ENCODE results near the gene NFASC.

Gene NFASC

DNA sequence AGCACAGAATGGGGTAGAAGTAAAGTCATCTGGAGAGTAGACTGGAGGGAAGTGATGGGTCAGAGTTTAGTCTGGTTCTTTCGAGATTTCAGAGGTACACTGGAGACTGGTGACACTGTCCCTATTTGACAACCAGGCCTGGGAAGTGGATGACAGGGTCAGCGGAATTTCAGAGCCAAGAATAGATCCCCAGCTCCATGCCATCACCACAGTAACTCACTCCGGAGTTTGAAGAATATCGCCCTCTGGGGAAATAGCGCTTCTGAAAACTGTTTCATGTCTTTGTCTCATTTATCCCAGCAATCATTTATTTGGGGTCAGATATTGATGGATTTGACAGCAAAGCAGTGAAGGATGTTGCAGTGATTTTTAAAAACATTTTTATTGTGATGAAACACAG lies 7.6 kb upstream of the NFASC start:
- no peak for DNase-seq

DNA sequence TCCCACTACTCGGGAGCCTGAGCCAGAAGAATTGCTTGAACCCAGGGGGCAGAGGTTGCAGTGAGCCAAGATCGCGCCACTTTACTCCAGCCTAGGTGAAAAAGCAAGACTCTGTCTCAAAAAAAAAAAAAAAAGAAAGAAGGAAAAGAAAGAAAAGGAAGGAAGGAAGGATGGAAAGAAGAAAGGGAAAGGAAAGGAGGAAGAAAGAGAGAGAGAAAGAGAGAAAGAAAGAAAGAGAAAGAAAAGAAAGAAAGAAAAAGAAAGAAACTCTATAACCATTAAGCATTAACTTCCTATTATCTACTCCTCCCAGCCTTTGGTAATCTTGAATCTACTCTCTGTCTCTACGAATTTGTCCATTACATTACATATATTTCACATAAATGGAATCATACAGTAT lies 6.9 kb upstream of the NFASC start:
- no peak for DNase-seq

DNA sequence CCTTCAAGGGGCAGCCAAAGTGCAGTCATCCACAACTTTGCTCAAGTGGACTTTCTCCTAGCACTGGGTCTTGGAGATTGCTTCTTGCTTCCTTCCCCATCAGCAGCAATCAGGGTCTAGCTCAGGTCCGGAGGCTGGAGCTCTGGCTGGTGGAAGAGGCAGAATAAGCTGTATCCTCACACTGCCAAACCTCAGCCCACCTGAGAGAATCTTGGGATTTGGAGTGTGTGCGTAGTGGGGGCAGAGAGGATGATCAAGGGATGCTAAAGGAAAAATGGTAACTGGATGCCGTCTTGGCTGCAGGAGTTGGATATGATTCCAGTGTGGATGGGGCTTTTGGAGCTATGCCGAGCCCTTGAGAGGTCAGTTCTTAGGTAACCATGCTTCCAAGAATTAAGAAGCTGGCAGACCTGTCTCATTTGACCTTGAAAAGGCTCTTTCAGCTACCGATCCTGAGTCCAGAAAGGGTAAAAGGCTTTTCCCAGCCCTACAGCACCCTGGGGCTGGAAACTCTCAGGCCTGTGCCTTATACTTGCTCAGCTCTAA lies 4.5 kb upstream of the NFASC start:
- DNase-seq = no peak

DNA sequence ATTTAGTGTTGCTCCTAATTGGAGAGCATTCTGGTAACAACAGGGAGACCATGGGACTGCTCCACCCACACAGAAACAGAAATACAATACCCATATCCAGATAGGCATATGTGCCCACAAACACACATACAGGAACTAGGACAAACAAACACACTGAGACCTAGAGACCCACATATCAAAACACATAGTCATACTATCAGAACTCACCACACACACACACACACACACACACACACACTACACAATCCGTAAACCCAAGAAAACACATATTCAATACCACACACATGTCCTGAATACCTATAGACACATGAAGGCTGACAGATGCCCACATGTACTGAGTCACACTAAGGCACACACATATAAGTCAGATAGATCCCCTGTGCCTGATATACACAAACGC lies 3.5 kb upstream of the NFASC start:
- no peak for DNase-seq

DNA sequence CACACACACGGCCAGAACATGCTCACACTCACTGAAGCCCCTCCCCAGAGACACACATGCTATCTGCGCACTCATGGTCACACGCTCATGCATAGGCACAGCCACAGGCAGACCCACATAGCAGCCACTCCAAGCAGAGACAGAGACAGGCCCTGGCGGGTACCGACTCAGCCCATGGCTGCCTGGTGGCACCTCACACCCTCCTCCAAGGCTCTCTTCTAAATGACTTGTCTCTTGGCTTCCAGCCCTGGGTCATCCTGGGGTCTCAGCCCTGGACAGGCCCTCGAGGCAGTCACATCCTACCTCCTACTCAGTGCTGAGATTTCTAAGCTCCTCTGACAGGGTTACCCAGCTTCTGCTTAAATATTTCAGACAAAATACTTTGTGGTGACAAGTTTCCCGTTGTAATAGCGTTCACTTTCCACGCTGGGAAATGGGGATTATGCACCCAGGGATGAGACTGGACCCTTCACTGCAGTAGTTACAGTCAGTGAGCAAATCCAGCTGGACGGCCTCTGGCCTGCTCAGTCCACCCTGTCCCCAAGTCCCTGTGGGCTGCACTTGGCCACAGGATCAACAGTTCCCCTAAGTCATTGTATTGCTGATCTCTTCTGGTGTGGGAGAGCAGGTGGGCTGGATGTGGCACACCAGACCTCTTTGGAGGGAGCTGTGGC lies 2.9 kb upstream of the NFASC start:
- no peak for DNase-seq

DNA sequence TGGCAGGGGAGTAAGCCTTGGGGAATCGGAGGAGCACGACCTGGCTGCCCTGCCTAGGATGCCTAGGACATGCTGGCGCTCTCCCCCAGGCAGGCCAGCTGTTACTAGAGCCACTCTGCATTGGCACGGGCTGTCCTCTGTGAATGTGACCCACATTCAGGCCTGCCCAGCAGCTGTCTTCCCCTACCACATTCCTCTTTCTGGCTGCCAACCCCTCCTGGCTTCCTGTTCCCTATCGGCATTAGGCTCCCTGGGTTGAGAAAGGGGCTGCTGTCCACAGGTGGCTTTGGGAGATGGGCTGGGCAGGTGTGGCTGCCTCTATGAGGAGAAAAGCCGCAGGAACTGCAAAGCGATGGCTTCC lies 2.3 kb upstream of the NFASC start:
- DNase-seq = no peak

DNA sequence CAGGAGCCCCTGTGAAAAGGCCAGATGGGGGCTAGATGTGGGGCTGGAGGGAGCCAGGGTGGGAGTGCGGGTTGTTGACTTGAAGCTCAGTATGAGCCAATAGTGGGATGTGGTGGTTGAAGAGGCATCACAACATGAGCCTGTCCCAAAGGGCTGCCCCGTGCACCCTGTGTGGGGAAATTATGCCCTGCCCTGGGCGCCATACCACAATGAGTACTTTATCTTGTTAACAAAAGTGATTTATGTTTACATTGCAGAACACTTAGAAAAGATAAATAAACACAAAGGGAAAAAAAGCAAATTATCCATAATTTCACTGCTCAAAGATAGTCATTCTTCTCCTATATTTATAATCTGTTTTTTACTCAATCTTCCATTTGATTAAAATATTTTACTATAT lies 1.6 kb upstream of the NFASC start:
- DNase-seq = no peak

DNA sequence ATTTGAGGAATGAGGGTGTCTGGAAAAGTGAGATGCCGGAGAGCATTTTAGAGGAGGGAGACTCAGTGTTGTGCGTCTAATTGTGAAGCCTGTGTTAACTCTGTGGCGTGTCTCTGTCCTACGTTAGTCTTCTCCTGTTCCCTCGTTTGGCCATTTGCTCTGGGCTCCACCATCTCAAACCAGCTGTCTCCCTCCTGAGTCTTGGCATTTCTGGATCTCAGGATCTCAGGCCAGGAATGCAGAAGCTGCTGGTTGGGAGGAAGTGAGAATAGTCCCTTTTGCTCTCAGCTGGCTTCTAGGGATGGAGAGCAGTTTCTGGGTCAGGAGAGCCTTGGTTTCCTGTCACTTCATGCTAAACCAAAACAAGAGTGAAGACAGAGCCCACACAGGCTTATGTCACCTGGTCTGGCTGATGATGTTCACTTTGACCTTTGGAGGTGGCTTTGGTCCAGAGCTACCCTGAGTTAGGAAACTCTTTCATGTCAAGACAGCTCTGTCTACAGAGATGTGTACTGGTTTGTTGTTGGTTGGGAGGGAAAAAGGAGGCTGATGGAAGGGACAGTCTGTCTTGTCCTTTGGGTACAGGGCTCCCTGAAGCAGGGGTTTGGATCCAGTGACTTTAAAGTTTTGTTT lies 859 bp downstream of the NFASC start:
- no peak for DNase-seq

DNA sequence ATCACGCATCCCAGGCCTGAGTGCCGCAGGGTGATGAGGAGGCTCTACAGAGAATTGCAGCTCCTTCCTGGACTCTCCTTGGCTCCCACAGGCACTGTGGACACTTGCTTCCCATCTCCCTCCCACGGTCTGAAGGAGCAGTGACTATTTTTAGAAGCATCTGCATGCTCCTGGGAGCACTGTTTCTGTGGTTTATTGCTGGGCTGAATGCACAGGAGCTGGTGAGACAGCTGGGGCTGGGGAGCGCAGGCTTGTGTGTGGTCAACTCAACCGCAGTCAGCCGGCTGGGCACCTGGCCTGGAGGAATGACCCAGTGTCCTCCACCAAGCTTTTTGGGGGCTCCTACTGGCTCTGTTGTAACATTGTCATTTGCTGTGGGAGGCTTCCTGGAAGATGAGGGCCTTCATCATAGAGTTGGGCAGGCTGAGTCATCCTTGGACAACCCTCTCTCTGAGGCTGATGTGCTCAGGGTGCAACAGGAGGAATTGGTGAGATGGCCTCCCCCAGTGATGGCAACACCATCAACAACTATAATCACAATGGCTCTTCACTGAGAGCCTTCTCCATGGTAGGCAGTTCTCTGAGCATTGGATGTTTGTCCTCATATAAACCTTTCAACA lies 1.7 kb downstream of the NFASC start:
- DNase-seq = no peak

DNA sequence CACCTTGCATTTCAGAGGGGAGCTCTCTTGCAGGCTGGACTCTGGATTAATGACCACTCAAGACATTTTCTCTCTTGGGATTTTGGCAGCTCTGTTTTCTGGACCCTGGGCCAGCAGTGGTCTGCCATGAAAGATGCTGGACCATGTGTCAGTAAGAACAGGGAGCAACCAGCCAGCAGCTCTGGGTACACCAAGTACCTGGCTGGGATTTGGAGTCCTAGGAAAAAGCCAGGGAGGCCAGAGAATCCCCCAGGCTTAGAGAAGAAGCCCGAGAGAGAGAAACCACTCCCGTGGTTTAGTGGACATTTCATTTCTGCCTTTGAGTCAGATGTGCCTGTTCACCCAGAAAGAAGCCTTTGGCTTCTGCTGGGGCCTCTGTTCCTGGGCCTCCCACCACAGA lies 2.5 kb downstream of the NFASC start:
- no peak for DNase-seq

DNA sequence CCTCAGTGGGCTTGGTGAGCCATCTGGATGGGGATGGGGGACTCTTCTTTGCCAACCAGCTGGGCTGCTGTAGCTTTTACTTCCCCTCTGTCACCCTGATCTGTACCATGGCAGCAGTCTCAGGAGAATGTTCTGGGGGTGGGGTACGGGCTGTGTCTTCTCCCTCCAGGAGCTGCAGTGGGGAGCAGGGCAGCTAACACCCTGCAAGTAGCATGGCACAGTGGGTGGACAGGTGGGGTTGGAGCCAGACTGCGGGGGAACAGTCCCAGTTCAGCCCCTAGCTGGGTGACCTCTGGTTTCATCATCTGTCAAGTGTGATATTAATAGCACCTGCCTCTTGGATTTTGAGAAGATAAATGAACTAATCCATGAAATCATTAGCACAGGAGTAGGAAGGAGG lies 3.1 kb downstream of the NFASC start:
- DNase-seq = no peak

DNA sequence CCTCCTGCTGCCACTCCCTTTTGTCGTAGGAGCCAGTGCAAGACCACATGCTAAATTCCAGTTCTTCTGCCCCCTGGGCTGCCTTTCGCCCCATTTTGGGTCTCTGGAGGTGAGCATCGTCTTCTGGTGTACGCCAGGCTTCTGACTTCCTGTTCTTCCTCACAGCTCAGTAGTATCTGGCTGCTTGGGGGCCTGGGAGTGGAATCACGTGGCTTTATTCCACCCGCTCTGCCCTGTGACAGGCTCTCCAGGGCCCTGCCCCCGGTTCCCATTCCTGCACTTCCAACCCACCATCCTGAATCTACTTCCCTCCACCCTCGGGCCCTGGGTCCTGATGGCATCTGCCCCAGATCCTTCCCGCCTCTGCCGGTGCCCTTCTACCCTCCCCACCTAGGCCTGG lies 3.6 kb downstream of the NFASC start:
- DNase-seq = no peak

DNA sequence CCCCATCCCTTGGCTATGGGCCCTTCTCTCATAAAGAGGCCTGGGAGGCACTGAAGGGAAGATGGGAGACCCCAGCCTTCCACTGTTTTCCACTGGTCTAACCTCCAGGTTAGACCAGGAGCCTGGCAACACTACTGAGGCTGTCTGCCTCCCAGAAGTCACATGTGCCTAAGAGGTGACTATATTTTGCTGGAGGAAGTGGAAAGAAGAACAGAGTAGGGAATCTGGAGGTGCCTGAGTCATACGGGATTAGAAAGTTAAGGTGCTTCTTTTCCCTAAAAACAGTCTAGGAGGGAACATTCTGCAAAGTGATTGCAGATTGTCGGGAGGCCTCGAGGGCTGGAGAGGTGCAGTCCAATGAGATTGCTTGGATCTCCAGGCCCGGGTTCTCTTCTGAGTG lies 4.6 kb downstream of the NFASC start:
- DNase-seq = no peak

DNA sequence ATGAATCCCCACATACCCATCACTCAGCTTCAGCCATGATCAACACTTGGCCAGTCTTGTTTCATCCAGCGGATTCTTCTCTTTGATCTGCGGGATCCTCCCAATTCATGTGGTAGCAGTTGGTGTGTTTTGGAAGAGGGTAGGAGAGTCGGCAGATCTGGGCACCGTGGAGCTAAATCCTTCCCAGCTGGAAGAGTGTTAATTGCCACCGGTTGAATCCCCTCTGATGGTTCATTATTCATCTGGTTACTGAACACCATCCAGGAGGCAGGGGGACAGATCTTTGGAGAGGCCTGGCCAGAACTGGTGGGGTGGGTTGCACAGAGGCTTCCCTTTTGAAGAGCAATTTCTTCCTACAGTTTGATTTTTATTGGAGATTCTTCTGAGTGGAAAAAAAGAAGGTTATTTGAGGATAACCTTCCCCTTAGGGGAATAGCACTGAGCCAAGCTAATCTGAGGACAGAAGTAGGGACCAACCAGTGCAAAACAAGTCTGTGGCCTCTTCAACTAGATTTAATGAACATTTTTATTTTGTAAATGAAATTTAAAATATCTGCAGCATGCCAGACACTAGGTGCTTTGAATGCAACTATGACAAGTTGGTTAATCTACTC lies 8.1 kb downstream of the NFASC start:
- DNase-seq = no peak

DNA sequence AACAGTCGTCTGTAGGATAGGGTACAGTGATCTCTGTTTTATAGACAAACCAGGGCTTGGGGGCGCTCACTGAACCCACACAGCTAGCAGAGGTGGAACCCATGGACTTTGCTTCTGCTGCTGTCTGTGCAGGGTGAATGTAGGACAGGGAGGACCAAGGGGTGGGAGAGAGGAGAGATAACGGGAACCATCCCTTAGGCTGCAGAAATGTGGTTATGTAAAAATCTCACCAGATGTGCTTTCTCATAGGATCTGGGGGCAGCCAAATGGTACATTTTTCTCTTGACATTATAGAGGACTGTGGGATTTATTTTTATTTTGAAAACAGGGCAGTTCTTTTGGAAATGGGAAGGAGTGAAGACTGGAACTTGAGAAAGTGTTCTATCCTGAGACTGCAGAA lies 8.7 kb downstream of the NFASC start:
- no peak for DNase-seq

DNA sequence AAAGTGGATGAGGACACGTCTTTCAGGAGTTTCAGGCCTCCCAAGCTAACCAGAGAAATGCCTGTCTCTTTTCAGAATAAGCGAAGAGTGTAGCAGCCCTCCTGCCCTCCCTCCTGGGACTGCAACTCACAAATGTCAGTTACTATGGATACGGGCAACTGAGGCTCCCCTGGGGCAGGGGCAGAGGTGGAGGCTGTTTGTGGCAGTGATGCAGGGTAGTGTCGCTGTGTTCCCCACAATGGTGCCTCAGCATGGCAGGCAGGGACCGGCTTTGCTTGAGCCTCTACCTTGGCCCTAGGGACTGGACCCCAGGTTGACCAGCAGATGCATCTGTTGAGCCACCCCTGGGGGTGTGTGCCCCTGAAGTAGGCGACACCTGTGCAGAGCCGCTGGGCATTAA lies 10.2 kb downstream of the NFASC start:
- no peak for DNase-seq

DNA sequence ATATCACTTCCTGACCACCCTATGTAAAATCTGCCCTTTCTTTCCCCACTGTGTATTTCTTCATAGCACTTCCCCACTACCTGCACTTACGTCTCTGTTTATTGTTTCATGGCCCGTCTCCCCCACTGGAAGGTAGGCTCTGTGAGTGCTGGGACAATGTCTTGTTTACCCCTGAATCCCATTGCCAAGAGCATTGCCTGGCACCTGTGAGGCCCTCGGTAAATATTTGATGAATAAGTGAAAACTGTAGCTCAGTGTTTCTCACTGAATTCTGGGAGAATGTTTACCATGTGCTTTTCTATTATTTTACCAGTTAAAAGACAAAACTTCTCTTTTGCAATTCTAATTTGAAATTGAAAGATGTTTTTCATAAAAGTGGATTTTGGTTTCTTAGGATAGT lies 11.8 kb downstream of the NFASC start:
- no peak for DNase-seq

DNA sequence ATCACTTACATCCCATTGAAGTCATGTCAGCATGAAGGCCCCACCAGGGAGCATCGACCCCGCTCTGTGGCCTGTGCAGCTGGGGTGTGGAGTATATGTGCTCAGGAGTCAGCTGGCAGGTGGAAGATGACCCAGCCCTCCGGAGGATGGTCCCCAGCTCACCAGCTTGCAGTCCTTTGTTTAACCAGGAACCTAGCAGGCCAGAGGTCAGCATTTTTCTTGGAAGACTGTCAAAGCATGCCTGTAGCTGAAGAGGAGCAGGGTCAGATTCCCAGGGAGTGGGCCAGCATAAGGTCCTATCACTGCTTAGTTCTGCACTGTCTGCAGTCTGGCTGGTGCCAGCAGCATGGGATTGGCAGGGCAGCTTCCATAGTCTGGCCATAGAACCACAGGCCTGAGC lies 12.7 kb downstream of the NFASC start:
- DNase-seq = no peak

DNA sequence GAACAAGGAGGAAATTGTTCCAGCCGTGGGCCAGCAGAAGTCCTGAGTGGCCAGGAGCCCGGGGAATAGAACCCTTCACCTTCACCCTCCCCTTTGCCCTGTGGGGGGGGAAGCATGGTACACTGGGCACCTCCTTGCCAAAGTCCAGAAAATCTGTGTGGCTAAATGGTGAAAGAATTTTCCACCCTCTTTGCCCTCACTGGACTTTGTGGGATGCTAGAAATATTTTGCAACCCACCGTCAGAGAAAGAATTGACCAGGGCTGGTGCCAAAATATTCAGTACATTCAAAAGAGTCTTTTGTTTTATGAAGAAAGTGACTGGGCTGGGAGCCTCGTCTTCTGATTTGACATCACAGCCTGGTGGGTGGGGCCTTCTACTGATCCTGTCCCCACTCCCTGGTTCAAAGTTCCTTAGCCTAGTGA lies 14.6 kb downstream of the NFASC start:
- DNase-seq = no peak

DNA sequence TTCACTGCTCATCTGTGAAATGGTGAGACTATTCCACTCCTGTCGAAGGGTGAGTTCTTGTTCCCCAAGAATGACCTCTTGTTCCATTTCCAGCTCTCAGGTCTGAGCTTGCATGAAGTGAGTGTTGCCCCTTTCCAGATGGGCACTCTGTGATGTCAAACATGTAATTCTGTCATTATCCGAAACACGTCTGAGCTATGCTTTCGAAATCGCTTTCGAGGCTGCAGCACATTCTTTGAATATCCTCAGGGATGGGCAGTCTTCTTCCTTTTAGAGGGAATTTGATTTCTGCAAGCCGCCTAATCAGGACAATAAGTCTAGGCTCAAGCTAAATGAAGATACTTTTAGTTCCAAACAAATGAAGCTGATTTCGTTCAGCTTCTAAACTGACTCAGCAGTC lies 15.1 kb downstream of the NFASC start:
- DNase-seq = no peak

DNA sequence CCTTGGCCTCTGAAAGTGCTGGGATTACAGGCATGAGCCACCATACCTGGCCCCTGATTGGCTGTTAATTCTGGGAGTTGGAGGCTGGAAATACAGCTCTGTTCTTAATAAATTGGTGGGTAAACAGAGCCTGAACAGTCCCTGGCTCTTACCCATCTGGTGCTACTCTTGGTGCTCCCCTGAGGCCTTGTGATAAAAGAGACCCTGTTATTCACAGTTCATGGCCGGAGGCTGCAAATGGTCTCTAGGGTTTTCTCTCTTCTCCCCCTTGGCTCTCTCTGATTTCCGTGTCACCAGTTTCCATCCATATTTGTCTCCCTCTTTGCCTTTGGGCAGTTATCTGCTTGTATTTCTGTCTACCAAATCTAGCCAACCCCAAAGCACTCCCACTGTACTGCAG lies 17.2 kb downstream of the NFASC start:
- DNase-seq = no peak

DNA sequence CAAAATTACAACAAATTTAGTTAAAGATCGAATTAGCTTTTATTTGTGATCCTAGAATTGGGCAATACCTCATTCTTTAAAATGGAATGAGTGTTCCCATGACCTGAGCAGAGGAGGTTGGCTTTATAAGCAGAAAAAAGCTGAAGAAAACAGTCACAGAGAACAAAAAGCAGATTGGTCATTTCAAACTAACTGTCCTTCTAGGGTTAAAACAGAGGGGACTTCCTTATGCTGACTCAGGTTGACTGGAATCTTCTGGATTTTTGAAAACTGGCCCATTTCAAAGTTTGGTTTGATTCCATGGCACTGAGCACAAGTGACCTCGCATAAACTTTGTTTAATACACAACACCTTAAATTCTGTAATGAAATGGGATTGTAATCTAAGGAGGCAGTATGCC lies 17.6 kb downstream of the NFASC start:
- DNase-seq = no peak

DNA sequence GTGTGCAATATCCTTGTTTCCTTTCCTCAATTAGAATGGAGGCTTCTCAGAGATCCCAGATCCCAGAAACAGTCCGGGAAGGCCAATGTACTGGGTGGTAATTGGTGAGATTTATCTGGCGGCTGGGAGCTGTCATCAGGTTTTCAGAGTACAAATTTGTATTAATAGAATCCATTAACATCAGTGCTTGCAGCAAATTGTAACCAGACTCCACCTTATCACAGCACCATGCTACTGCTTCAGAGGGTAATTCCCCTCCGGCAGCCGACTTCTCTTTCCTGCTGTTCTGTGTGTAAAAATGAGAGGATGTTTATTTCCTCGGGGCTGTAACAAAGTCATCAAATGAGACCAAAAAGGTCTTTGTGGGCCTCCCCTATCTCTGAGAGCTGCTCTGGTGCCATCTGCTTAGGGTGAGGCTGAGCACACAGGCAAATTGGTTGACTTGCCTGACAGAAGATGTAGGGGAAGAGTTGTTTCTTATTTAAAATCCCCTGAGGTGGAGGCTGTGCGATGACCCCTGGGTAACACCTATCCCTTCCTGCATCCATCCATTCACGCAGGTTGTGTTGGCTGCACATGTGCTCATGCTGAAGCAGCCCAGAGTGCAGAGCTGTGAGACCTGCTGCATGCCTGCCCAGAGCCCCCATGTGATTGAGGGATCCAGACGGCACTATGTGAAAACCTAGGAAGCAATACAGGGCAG lies 19.2 kb downstream of the NFASC start:
- no peak for DNase-seq

DNA sequence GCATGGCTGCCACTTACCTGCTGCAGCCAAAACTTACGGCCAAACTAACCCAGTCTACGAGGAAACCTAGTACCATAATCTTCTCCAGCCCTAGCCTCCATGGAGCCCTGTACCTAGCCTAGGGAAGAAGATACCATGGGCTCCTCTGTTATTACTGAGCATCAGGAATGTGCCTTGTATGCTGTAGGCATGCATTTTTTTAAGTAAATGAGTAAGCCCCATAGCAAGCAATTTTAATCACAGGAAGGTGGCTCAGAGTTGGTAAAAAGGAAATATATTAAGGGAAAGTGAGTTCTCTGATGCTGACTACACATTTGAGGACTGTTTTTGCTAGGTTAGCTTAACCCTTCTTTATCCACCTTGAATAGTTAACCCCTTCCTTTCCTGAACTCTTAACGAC lies 21.2 kb downstream of the NFASC start:
- DNase-seq = no peak

Data from SW 1271 (cell line).